K562 (cell line): ENCODE data around the gene ARPC4. TPM values are rescaled to one million over a fixed set of nuclear protein-coding genes. Genes with fewer than 3 reads are reported as not detected.

Experiments
- ATF6 ChIP-seq: sonication (generic); formaldehyde crosslinking; IDR thresholded peaks from 2 replicates; pipeline ENCODE4 v1.4.0; 2020; ENCODE audit warnings: mild to moderate bottlenecking, missing genetic modification reagents
- CXXC5 ChIP-seq: fragments of 250-450 bp; sonication (Bioruptor Pico); IDR thresholded peaks from 2 replicates; pipeline ENCODE4 v1.8.0; 2022; ENCODE audit warnings: inconsistent platforms, mild to moderate bottlenecking, moderate library complexity
- E2F8 ChIP-seq: fragments of 450-650 bp; IDR thresholded peaks from 2 replicates; pipeline ENCODE4 v1.7.1; 2018; ENCODE audit warnings: mild to moderate bottlenecking, low read depth; ENCODE audit not compliant: partially characterized antibody
- ELF2 ChIP-seq: fragments of 250-450 bp; sonication (Bioruptor Pico); IDR thresholded peaks from 2 replicates; pipeline ENCODE4 v1.5.0; 2021; ENCODE audit warnings: mild to moderate bottlenecking
- HBP1 ChIP-seq: fragments of 450-650 bp; formaldehyde crosslinking; IDR thresholded peaks from 2 replicates; pipeline ENCODE4 v1.4.0; 2022; ENCODE audit warnings: missing genetic modification characterization
- HDAC6 ChIP-seq: IDR thresholded peaks from 2 replicates; pipeline ENCODE4 v1.6.1; 2012; ENCODE audit warnings: low read depth, mild to moderate bottlenecking, control low read depth, inconsistent platforms, low read length, moderate library complexity
- NR2F6 ChIP-seq: fragments of 450-650 bp; formaldehyde crosslinking; IDR thresholded peaks from 2 replicates; pipeline ENCODE4 v1.4.0; 2020; ENCODE audit warnings: mild to moderate bottlenecking
- PRPF4 ChIP-seq: fragments of 200-400 bp; formaldehyde crosslinking; IDR thresholded peaks from one replicate; pipeline ENCODE4 v1.6.1; 2017; ENCODE audit warnings: low read length, low read depth, mild to moderate bottlenecking; ENCODE audit not compliant: insufficient read depth, poor library complexity, severe bottlenecking
- RBFOX2 ChIP-seq: fragments of 200-400 bp; formaldehyde crosslinking; IDR thresholded peaks from 2 replicates; pipeline ENCODE4 v1.6.1; 2017; ENCODE audit warnings: low read depth, mild to moderate bottlenecking, low read length, moderate library complexity
- RERE ChIP-seq: sonication (generic); formaldehyde crosslinking; IDR thresholded peaks from 2 replicates; pipeline ENCODE4 v1.8.0; 2023; ENCODE audit warnings: missing genetic modification reagents, mild to moderate bottlenecking, borderline replicate concordance
- SIRT6 ChIP-seq: IDR thresholded peaks from one replicate; pipeline ENCODE4 v1.6.1; 2012; ENCODE audit warnings: low read depth, mild to moderate bottlenecking, control low read depth, inconsistent platforms, low read length, moderate library complexity
- U2AF1 ChIP-seq: fragments of 200-400 bp; formaldehyde crosslinking; optimal IDR thresholded peaks from 2 replicates; pipeline ENCODE3; 2017; ENCODE audit warnings: mild to moderate bottlenecking, low read depth, low read length, moderate library complexity
- ZNF24 ChIP-seq: fragments of 450-650 bp; IDR thresholded peaks from 2 replicates; pipeline ENCODE4 v1.6.1; 2016
- polyA plus RNA-seq, 8 experiments: library from polyadenylated mRNA; depleted of rRNA in 4 of 8; stranded (reverse) in 5 of 8; unstranded in 3 of 8; fragments of >200 nt; fragmentation: Nextera tagmentation in 2 of 8; fragmentation: Illumina TruSeq in 1 of 8; extraction: Ambion mirVana in 2 of 8; extraction: Trizol in 1 of 8; gene quantifications; 2 replicates each; pipeline versions ENCODE4 v1.2.1 to v1.2.3, GENCODE V29; 2011 to 2014; ENCODE audit warnings: inconsistent platforms in 1 of 8, missing spikeins in 1 of 8
- total RNA-seq, 7 experiments: library from RNA; depleted of rRNA in 6 of 7; stranded (reverse); fragments of >200 nt in 6 of 7; fragmentation: Illumina TruSeq in 2 of 7; extraction: Trizol in 2 of 7; gene quantifications; 2 replicates each; pipeline versions ENCODE4 v1.2.1 to v1.2.3, GENCODE V29; 2011 to 2021; ENCODE audit warnings: low replicate concordance in 1 of 7

The ARPC4 gene
- total and polyA plus RNA-seq, 9 of the 15 experiments (the other 6 are each of a cell fraction or from before 2014, with no cell fraction given), result 20.1 to 153 (median 119) TPM

- peak; percentile 47; the same call in 1 of the 2 replicates for TF ChIP-seq RBFOX2
- TF ChIP-seq ELF2 (CRISPR knock-in tag), result no peak
- TF ChIP-seq SIRT6, result no peak
- no peak for TF ChIP-seq ATF6
- TF ChIP-seq NR2F6 (CRISPR knock-in tag), result no peak
- no peak for TF ChIP-seq E2F8
- TF ChIP-seq PRPF4, result no peak
- TF ChIP-seq RERE (CRISPR knock-in tag), result no peak
- TF ChIP-seq CXXC5 (CRISPR knock-in tag), result no peak
- no peak for TF ChIP-seq U2AF1
- no peak for TF ChIP-seq ZNF24
- TF ChIP-seq HBP1 (CRISPR knock-in tag), result no peak
- TF ChIP-seq HDAC6, result no peak
These were observed 16.9 kb downstream of the ARPC4 start, which contains the start of gene TTLL3 (continued) for GRCh38 chr3:9809615-9810432.
